ENCODE measurements around the gene GLIPR2. TPM values are rescaled to one million over a fixed set of nuclear protein-coding genes. Genes with fewer than 3 reads are reported as not detected.

GLIPR2 gene
- total and polyA plus RNA-seq, 2 of the 13 experiments (the other 11 are each of a cell fraction or from before 2014, with no cell fraction given): 0.08 to 0.42 TPM

- TF ChIP-seq ZNF180 (CRISPR knock-in tag; IDR thresholded peaks at IDR 0.05; ENCODE audit: borderline replicate concordance, low read depth) (no peak), ETV6 (CRISPR knock-in tag; conservative IDR thresholded peaks at IDR 0.05) (no peak), PAF1 (CRISPR knock-in tag; IDR thresholded peaks at IDR 0.05) (no peak), ZNF841 (CRISPR knock-in tag; IDR thresholded peaks at IDR 0.05; ENCODE audit: borderline replicate concordance) (no peak), POLR2A (IDR thresholded peaks at IDR 0.05; ENCODE audit: insufficient read depth in 1 of 2, low read depth in 2 of 2, low read length in 2 of 2) (no peak), U2AF2 (IDR thresholded peaks at IDR 0.05; ENCODE audit: low read depth, low read length) (no peak), ZNF703 (CRISPR knock-in tag; IDR thresholded peaks at IDR 0.05; ENCODE audit: borderline replicate concordance) (no peak), ZMAT3 (CRISPR knock-in tag; conservative IDR thresholded peaks at IDR 0.05) (no peak), ZZZ3 (CRISPR knock-in tag; IDR thresholded peaks at IDR 0.05; ENCODE audit: borderline replicate concordance) (no peak), PHF21A (CRISPR knock-in tag; IDR thresholded peaks at IDR 0.05) (peak; percentile 61; the same call in 1 of the 2 replicates), TBP (CRISPR knock-in tag; IDR thresholded peaks at IDR 0.05) (no peak), CBX1 (IDR thresholded peaks at IDR 0.05; ENCODE audit: low read depth) (no peak), IRF2 (CRISPR knock-in tag; IDR thresholded peaks at IDR 0.05) (peak; percentile 56; the same call in 1 of the 2 replicates), SOX5 (CRISPR knock-in tag; IDR thresholded peaks at IDR 0.05; ENCODE audit: borderline replicate concordance) (no peak), ZSCAN22 (CRISPR knock-in tag; IDR thresholded peaks at IDR 0.05) (no peak), IKZF5 (CRISPR knock-in tag; IDR thresholded peaks at IDR 0.05) (no peak), SRF (IDR thresholded peaks at IDR 0.05; ENCODE audit: low read depth, low read length) (no peak), SIN3A (IDR thresholded peaks at IDR 0.05; ENCODE audit: borderline replicate concordance, low read depth, low read length) (0 out of 2 replicates have a peak, but pooled peaks have one; percentile 55), TP53 (CRISPR knock-in tag; conservative IDR thresholded peaks at IDR 0.05) (no peak), FOXA3 (CRISPR knock-in tag; IDR thresholded peaks at IDR 0.05) (peak; percentile 40; the same call in 1 of the 2 replicates), TOPORS (CRISPR knock-in tag; IDR thresholded peaks at IDR 0.05) (no peak), ZNF674 (CRISPR knock-in tag; IDR thresholded peaks at IDR 0.05; ENCODE audit: low read depth) (no peak), MTF2 (CRISPR knock-in tag; IDR thresholded peaks at IDR 0.05; ENCODE audit: borderline replicate concordance) (no peak), ZNF605 (CRISPR knock-in tag; IDR thresholded peaks at IDR 0.05) (peak; percentile 61; the same call in 1 of the 2 replicates)
- TF ChIP-seq, protein P1, sequence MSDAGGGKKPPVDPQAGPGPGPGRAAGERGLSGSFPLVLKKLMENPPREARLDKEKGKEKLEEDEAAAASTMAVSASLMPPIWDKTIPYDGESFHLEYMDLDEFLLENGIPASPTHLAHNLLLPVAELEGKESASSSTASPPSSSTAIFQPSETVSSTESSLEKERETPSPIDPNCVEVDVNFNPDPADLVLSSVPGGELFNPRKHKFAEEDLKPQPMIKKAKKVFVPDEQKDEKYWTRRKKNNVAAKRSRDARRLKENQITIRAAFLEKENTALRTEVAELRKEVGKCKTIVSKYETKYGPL (CRISPR knock-in tag; IDR thresholded peaks at IDR 0.05): no peak
- TF ChIP-seq, protein P2, sequence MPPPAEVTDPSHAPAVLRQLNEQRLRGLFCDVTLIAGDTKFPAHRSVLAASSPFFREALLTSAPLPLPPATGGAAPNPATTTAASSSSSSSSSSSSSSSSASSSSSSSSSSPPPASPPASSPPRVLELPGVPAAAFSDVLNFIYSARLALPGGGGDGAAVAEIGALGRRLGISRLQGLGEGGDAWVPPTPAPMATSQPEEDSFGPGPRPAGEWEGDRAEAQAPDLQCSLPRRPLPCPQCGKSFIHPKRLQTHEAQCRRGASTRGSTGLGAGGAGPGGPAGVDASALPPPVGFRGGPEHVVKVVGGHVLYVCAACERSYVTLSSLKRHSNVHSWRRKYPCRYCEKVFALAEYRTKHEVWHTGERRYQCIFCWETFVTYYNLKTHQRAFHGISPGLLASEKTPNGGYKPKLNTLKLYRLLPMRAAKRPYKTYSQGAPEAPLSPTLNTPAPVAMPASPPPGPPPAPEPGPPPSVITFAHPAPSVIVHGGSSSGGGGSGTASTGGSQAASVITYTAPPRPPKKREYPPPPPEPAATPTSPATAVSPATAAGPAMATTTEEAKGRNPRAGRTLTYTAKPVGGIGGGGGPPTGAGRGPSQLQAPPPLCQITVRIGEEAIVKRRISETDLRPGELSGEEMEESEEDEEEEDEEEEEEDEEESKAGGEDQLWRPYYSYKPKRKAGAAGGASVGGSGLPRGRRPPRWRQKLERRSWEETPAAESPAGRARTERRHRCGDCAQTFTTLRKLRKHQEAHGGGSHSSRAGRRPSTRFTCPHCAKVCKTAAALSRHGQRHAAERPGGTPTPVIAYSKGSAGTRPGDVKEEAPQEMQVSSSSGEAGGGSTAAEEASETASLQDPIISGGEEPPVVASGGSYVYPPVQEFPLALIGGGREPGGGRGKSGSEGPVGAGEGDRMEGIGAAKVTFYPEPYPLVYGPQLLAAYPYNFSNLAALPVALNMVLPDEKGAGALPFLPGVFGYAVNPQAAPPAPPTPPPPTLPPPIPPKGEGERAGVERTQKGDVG (CRISPR knock-in tag; IDR thresholded peaks at IDR 0.05; ENCODE audit: borderline replicate concordance): no peak
- TF ChIP-seq, protein P3, sequence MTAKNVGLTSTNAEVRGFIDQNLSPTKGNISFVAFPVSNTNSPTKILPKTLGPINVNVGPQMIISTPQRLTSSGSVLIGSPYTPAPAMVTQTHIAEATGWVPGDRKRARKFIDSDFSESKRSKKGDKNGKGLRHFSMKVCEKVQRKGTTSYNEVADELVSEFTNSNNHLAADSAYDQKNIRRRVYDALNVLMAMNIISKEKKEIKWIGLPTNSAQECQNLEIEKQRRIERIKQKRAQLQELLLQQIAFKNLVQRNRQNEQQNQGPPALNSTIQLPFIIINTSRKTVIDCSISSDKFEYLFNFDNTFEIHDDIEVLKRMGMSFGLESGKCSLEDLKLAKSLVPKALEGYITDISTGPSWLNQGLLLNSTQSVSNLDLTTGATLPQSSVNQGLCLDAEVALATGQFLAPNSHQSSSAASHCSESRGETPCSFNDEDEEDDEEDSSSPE (CRISPR knock-in tag; IDR thresholded peaks at IDR 0.05): 0 out of 2 replicates have a peak, but pooled peaks have one; percentile 51
These were observed 71.0 kb downstream of the GLIPR2 start (continued) for GRCh38 chr9:36207546-36208012.
